C4-2B (cell line): Measurements from ENCODE around the gene PRSS27.

ENCODE experiments used
- H3K27ac ChIP-seq: fragments of 450-650 bp; 2 replicates; pipeline ENCODE4 v1.5.1; 2017
- ZFX ChIP-seq: fragments of 450-650 bp; IDR thresholded peaks from 2 replicates; pipeline ENCODE4 v1.6.1; 2017
- TF ChIP-seq, protein P1 (sequence below): fragments of 450-650 bp; conservative IDR thresholded peaks from 2 replicates; pipeline ENCODE4 v1.5.1; 2017; ENCODE audit warnings: mild to moderate bottlenecking

PRSS27 gene

GRCh38 chr16:2724088-2724676 lies 4.2 kb upstream of the PRSS27 start:
- H3K27ac ChIP-seq = no peak overlapping the region
- TF ChIP-seq ZFX = no peak
- TF ChIP-seq, protein P1, sequence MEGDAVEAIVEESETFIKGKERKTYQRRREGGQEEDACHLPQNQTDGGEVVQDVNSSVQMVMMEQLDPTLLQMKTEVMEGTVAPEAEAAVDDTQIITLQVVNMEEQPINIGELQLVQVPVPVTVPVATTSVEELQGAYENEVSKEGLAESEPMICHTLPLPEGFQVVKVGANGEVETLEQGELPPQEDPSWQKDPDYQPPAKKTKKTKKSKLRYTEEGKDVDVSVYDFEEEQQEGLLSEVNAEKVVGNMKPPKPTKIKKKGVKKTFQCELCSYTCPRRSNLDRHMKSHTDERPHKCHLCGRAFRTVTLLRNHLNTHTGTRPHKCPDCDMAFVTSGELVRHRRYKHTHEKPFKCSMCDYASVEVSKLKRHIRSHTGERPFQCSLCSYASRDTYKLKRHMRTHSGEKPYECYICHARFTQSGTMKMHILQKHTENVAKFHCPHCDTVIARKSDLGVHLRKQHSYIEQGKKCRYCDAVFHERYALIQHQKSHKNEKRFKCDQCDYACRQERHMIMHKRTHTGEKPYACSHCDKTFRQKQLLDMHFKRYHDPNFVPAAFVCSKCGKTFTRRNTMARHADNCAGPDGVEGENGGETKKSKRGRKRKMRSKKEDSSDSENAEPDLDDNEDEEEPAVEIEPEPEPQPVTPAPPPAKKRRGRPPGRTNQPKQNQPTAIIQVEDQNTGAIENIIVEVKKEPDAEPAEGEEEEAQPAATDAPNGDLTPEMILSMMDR = no peak

GRCh38 chr16:2721634-2722173 lies 1.7 kb upstream of the PRSS27 start:
- TF ChIP-seq, protein P1 = 0 out of 2 replicates have a peak, but pooled peaks have one; percentile 40
- H3K27ac ChIP-seq = peak overlapping the region; percentile 98

- peak; percentile 35; the same call in 1 of the 2 replicates for TF ChIP-seq ZFX
- TF ChIP-seq, protein P1 = peak; percentile 89
- H3K27ac ChIP-seq = peak overlapping the region; percentile 98
These were observed 952 bp upstream of the PRSS27 start for GRCh38 chr16:2720719-2721633.

DNA sequence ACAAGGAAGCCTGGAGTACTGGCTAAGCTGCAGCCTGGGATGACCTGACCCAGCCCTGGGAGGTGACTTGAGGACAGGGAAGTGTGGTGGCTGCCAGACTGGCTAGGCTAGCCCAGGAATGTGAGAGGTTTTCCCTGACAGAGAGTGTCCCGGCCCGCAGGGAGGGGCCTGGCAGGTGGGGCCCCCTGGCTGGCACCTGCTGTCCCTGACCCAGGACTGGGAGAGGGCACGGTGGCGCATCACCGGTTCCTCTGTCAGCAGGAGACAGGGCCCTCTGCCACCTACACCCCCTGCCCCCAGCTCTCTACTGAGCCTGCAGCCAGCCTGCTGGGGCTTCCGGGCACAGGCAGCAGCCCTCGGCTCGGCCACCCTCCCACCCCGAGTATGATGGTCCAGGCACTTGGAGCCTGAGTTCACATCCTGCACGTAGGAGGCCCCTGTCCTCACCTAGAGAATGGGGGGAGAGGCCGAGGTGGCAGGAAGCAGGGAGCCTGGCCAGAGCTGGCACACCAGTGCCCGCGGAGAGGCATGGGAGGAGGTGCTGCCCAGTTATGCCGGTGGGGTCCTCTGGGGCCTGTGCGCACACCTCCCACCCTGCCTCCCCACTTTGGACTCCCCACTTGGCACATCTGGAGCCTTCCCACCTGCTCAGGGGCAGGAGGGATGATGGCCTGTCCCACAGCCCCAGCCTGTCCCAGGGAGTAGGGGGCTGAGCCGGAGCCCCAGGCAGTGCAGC lies 528 bp downstream of the PRSS27 start:
- TF ChIP-seq ZFX = peak; percentile 57; the same call in 1 of the 2 replicates
- TF ChIP-seq, protein P1 = no peak
- peak overlapping the region; percentile 98 for H3K27ac ChIP-seq

DNA sequence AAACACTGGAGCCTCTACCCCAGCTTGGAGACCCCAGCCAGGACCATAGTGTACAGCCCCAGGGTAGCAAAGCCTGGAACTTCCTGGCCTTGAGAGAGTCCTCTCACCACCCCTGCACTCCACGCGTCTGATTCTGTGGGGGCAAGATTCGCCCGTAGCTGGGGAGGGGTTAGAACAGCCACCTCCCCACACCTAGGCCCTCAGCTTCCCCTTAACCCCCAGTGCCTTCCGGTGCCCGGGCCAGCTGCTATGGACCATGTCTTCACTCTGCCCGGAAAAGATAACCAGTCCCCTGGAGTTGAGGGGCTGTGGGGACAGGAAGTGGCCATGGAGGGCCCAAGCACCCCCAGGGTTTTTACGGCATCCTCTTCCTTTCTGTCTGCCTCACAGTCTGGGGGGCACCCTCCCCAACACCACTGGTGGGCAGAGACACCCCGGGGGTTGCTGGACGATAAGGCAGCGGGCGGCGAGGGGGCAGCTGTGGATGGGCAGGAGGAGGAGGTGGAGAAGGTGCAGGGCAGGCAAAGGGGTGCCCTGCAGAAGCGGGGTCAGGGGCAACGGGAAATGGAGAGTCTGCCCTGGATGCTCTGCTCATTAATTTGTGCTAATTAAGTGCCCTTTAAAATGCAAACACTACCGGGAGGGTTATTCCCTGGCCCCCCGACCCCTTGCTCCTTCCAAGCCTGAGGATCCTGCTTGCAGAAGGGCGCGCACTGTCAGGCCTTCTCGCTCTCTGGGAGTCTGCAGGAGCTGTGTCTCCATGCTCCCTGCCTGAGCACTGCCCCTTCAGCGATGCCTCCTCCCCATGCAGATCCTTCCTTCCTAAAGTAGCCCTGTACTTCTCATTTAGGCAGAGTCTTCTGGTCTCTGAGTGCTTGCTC lies 2.4 kb downstream of the PRSS27 start:
- TF ChIP-seq ZFX = no peak
- TF ChIP-seq, protein P1 = no peak
- peak overlapping the region; percentile 98 for H3K27ac ChIP-seq

- H3K27ac ChIP-seq = no peak overlapping the region; the same call in 1 of the 2 replicates
- TF ChIP-seq, protein P1 = no peak
- no peak for TF ChIP-seq ZFX
These were observed 3.1 kb downstream of the PRSS27 start for GRCh38 chr16:2716948-2717347.
